Astrocyte (in vitro differentiated cells and primary cell): ENCODE results near the gene PRSS57. TPM values are rescaled to one million over a fixed set of nuclear protein-coding genes. Genes with fewer than 3 reads are reported as not detected.
A peak's percentile ranks its signal among the peaks of the same experiment; 100 is the strongest.

Source experiments
- DNase-seq: peaks from one replicate; pipeline ENCODE4 v3.0.0-alpha.2; 2010; ENCODE audit warnings: low read depth
- FAIRE-seq: peaks from 2 replicates; lab custom pipeline; 2011; peaks lifted over from hg19 to GRCh38; lab: Jason Lieb, UNC
- H2AFZ ChIP-seq: 2 replicates; pipeline ENCODE4 v1.6.0; 2012; ENCODE audit warnings: low read depth, low read length, inconsistent platforms
- H3K27ac ChIP-seq: 2 replicates; pipeline ENCODE4 v1.5.1; 2011; ENCODE audit warnings: low read depth, low read length, inconsistent platforms
- H3K27me3 ChIP-seq: 2 replicates; pipeline ENCODE4 v1.6.0; 2011; ENCODE audit warnings: low read length, inconsistent platforms; ENCODE audit not compliant: insufficient read depth
- H3K36me3 ChIP-seq: 2 replicates; pipeline ENCODE4 v1.5.1; 2011; ENCODE audit warnings: low read length, inconsistent platforms; ENCODE audit not compliant: insufficient read depth
- H3K4me1 ChIP-seq: 2 replicates; pipeline ENCODE4 v1.5.1; 2011; ENCODE audit warnings: low read length, inconsistent platforms; ENCODE audit not compliant: insufficient read depth
- H3K4me2 ChIP-seq: 2 replicates; pipeline ENCODE4 v1.6.0; 2012; ENCODE audit warnings: low read length, inconsistent platforms
- H3K4me3 ChIP-seq: 2 replicates; pipeline ENCODE4 v1.5.1; 2011; ENCODE audit warnings: low read depth, mild to moderate bottlenecking, low read length, inconsistent platforms; ENCODE audit not compliant: insufficient read depth
- H3K79me2 ChIP-seq: 2 replicates; pipeline ENCODE4 v1.6.0; 2012; ENCODE audit warnings: mild to moderate bottlenecking, low read length, inconsistent platforms; ENCODE audit not compliant: insufficient read depth
- H3K9ac ChIP-seq: 2 replicates; pipeline ENCODE4 v1.6.0; 2012; ENCODE audit warnings: mild to moderate bottlenecking, low read length, inconsistent platforms
- H3K9me3 ChIP-seq: 2 replicates; pipeline ENCODE4 v1.5.1; 2012; ENCODE audit warnings: low read depth, mild to moderate bottlenecking, low read length, inconsistent platforms; ENCODE audit not compliant: insufficient read depth
- H4K20me1 ChIP-seq: 2 replicates; pipeline ENCODE4 v1.6.0; 2012; ENCODE audit warnings: low read length, inconsistent platforms; ENCODE audit not compliant: insufficient read depth
- H3K27ac Mint-ChIP-seq: one replicate; pipeline ENCODE4 v1.8.0; 2021; ENCODE audit warnings: mild to moderate bottlenecking, mixed read lengths; ENCODE audit not compliant: unreplicated experiment
- H3K27me3 Mint-ChIP-seq: one replicate; pipeline ENCODE4 v1.8.0; 2021; ENCODE audit warnings: low read depth, mixed read lengths; ENCODE audit not compliant: unreplicated experiment
- H3K36me3 Mint-ChIP-seq: one replicate; pipeline ENCODE4 v1.8.0; 2021; ENCODE audit warnings: low read depth, mixed read lengths; ENCODE audit not compliant: unreplicated experiment
- H3K4me1 Mint-ChIP-seq: one replicate; pipeline ENCODE4 v1.8.0; 2021; ENCODE audit warnings: low read depth, mixed read lengths; ENCODE audit not compliant: unreplicated experiment
- H3K4me3 Mint-ChIP-seq: one replicate; pipeline ENCODE4 v1.8.0; 2021; ENCODE audit warnings: mild to moderate bottlenecking, moderate library complexity, mixed read lengths; ENCODE audit not compliant: unreplicated experiment
- H3K9me3 Mint-ChIP-seq: one replicate; pipeline ENCODE4 v1.8.0; 2021; ENCODE audit warnings: mild to moderate bottlenecking, mixed read lengths; ENCODE audit not compliant: unreplicated experiment
- CTCF ChIP-seq: IDR thresholded peaks from 2 replicates; pipeline ENCODE4 v1.5.1; 2011; ENCODE audit warnings: low read depth, mild to moderate bottlenecking, inconsistent platforms, low read length, moderate library complexity; ENCODE audit not compliant: insufficient read depth
- EZH2 ChIP-seq: IDR thresholded peaks from 2 replicates; pipeline ENCODE4 v1.6.1; 2012; ENCODE audit warnings: mild to moderate bottlenecking, low read length, inconsistent platforms; ENCODE audit not compliant: insufficient read depth
- total RNA-seq: library from RNA; stranded (reverse); gene quantifications from 2 replicates; pipeline ENCODE4 v1.2.1, GENCODE V29; 2021

Gene PRSS57
- total RNA-seq, 1 donor from 2014 or later: not detected

- TF ChIP-seq CTCF (no peak), EZH2 (no peak)
- H4K20me1 ChIP-seq: peaks cover 25% of the 10 kb centered on the region
- H3K27me3 Mint-ChIP-seq: peaks cover 3% of the 10 kb centered on the region
- peak overlapping the region; percentile 86 for H3K27ac ChIP-seq
- DNase-seq: peak; percentile 74
- H3K4me2 ChIP-seq: peak overlapping the region; percentile 94
- no peaks in the 10 kb centered on the region for H3K36me3 ChIP-seq
- H3K4me3 ChIP-seq: peak overlapping the region; percentile 61
- H2AFZ ChIP-seq: no peak overlapping the region
- H3K9me3 Mint-ChIP-seq: no peaks in the 10 kb centered on the region
- no peaks in the 10 kb centered on the region for H3K27me3 ChIP-seq
- H3K9ac ChIP-seq: peak overlapping the region; percentile 87
- peaks cover 26% of the 10 kb centered on the region for H3K79me2 ChIP-seq
- H3K27ac Mint-ChIP-seq: peak overlapping the region; percentile 41
- peaks cover 34% of the 10 kb centered on the region for H3K4me1 ChIP-seq
- no peaks in the 10 kb centered on the region for H3K9me3 ChIP-seq
- H3K36me3 Mint-ChIP-seq: peaks cover 3% of the 10 kb centered on the region
- H3K4me1 Mint-ChIP-seq: peaks cover 9% of the 10 kb centered on the region
- H3K4me3 Mint-ChIP-seq: peak overlapping the region; percentile 79
- FAIRE-seq: no peak
Observed at GRCh38 chr19:679418-680286, 15.6 kb downstream of the PRSS57 start.

DNA sequence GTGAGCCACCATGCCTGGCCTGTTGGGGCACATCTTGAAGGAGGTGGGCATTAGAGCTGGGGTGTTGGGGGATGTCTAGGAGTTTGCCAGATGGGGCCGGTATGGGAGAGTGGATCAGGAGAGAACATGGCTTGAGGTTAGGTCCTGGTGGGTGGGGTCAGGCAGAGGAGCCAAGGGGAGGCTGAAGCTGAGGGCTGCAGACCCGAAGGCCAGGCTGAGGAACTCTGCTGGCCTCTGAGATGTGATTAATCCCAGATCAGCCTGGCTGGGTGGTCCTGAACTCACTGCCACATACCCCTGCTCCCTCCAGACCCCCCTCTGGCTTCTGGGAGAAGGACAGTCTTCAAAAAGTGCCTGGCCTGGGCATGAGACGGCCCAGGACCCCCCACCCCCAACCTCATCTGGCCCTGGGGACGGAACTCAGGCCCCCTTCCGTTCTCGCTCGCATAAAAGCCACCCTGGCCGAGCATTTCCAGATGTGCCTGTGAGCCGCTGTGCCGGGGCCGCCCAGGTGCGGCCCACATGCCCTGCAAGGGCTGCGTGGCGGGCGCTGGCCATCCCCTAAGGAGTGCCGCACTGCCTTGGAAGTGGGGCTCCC, 16.4 kb downstream of the PRSS57 start:
- peaks cover 34% of the 10 kb centered on the region for H3K4me1 ChIP-seq
- H3K9me3 ChIP-seq: no peaks in the 10 kb centered on the region
- Mint-ChIP-seq H3K9me3 (no peaks in the 10 kb centered on the region), H3K4me1 (peaks cover 9% of the 10 kb centered on the region), H3K4me3 (peak overlapping the region; percentile 79), H3K36me3 (peaks cover 3% of the 10 kb centered on the region), H3K27me3 (peaks cover 3% of the 10 kb centered on the region), H3K27ac (peak overlapping the region; percentile 88)
- H3K79me2 ChIP-seq: peaks cover 26% of the 10 kb centered on the region
- H4K20me1 ChIP-seq: peaks cover 25% of the 10 kb centered on the region
- peak overlapping the region; percentile 94 for H3K4me2 ChIP-seq
- no peaks in the 10 kb centered on the region for H3K36me3 ChIP-seq
- H3K4me3 ChIP-seq: peak overlapping the region; percentile 56
- peak overlapping the region; percentile 86 for H3K27ac ChIP-seq
- DNase-seq (no peak), FAIRE-seq (no peak)
- TF ChIP-seq EZH2 (no peak), CTCF (no peak)
- no peaks in the 10 kb centered on the region for H3K27me3 ChIP-seq
- peak overlapping the region; percentile 87 for H3K9ac ChIP-seq
- no peak overlapping the region for H2AFZ ChIP-seq
